HG03066 (cell line): ENCODE data around the gene CDH13.
"Not testable (repeated sequence)": the region's sequence is repeated elsewhere in the genome, so short reads cannot be mapped to it uniquely, and the experiment has no call there.

Experiments used
- ATAC-seq: cut with Tn5 transposase; IDR thresholded peaks from one replicate; pipeline ENCODE4 v1.9.1; 2021; ENCODE audit warnings: low read depth; ENCODE audit not compliant: unreplicated experiment

The CDH13 gene

GRCh38 chr16:82924075-82924854 is 297.5 kb downstream of the CDH13 start:
- ATAC-seq = no peak

DNA sequence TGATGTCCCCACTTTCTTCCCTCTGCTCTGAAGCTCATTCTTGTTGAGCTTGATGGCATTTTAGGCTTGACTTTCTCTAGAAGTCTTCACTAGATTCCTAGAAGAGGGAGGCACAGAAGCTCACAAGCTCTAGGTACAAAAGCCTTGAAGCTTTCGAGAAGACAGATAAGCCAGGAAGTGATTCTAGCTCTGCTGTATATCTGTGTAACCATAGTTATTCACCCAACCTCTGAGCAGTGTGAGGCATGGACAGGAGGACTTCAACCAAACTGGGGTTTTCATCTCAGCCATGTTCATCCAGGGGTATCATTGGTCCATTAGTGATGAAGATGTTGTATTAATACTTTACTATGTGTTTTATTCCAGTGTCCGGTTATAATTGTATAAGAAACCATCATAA is 299.7 kb downstream of the CDH13 start:
- ATAC-seq = no peak

- not testable (repeated sequence) for ATAC-seq
Measured at GRCh38 chr16:82933933-82934332, 307.2 kb downstream of the CDH13 start.

DNA sequence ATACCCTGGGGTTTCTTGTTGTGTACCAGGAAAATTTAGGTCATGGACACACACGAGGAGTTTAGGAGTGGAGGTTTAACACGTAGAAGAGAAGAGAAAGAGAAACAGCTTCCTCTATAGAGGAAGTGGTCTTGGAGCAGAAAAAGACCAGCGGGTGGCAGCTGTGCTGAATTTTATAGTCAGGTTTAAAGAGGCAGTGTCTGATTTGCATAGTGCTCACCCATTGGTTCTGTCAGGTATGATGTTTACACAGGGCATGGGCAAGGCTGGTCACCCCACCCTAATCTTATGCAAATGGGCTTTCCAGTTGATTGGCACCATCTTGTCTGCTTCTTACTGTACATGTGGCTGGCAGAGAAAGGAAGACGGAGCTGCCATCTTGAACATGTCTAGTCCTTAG is 309.0 kb downstream of the CDH13 start:
- ATAC-seq = no peak

DNA sequence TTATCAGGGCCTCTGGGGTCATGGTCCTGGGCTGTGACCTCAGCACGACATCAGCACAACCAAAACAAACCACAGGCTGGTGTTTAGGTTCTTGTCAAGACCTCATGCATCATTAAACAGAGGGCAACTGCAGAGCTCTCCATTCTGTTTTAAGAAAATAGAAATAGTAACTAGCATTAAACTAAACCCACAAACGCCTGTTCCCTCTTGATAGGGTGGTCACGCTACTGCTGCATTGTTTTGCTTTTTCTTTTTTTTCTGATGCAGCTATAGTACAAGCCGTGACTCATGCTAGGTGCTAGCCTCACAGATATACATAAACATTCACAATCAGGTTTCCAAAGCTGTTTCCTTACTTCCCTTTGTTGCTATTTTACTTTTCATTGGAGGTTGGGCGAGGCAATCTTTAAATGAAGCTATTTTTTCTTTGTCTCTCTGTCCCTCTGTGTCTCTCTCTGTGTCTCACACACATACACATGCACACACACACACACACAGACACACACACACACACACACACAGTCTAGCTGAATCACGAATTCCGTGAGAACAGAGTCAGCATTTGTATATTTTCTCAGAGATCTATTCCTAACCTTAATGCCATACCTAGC is 310.3 kb downstream of the CDH13 start:
- no peak for ATAC-seq

- no peak for ATAC-seq
Measured at GRCh38 chr16:82937926-82938520, 311.3 kb downstream of the CDH13 start.

DNA sequence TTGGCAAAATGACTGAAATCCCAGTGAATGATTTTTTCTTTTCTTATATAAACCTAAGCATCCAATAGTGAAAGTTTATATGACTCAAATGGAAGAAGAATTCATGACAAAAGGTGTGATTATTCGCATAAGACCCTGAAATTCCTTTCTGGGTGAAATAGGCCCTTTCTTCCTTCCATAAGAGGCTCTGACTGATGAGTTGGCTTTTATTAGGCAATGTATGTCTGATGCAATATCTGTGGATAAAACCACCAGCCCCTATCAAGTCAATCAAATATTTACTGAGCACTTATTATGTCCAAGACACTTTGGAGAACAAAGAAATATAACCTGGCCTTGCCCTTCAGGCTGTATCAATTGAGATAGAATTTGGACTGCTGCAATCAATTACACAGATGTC is 316.6 kb downstream of the CDH13 start:
- ATAC-seq = no peak

- no peak for ATAC-seq
Measured at GRCh38 chr16:82945420-82946101, 318.8 kb downstream of the CDH13 start.

- no peak for ATAC-seq
Measured at GRCh38 chr16:82947698-82948097, 320.9 kb downstream of the CDH13 start.

- ATAC-seq = no peak
Measured at GRCh38 chr16:82949016-82949415, 322.2 kb downstream of the CDH13 start.

- no peak for ATAC-seq
Measured at GRCh38 chr16:82953517-82953916, 326.7 kb downstream of the CDH13 start.

GRCh38 chr16:82954224-82954929 is 327.6 kb downstream of the CDH13 start:
- no peak for ATAC-seq

- ATAC-seq = no peak
Measured at GRCh38 chr16:82955741-82956348, 329.1 kb downstream of the CDH13 start.

- ATAC-seq = no peak
Measured at GRCh38 chr16:82957212-82957611, 330.4 kb downstream of the CDH13 start.

DNA sequence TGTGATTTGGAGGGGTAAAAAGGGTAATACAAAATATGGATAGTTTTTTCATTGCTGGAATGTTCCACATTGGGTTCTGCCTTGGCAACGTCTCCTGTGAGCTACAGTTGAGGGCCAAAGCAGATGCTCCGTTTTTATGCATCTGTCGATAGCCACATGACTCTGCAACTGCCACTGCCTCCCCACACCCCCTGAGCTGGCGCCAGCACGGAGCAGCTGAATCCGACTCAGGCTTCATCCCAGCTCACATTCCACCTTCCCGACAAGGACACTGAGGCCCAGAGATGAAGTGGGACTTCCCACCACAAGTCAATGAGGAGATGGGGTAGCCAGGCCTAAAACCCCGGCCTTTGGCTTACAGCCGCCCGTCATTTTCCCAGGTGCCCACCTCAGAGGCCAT is 334.1 kb downstream of the CDH13 start:
- ATAC-seq = no peak

GRCh38 chr16:82963653-82964052 is 336.9 kb downstream of the CDH13 start:
- ATAC-seq = no peak

DNA sequence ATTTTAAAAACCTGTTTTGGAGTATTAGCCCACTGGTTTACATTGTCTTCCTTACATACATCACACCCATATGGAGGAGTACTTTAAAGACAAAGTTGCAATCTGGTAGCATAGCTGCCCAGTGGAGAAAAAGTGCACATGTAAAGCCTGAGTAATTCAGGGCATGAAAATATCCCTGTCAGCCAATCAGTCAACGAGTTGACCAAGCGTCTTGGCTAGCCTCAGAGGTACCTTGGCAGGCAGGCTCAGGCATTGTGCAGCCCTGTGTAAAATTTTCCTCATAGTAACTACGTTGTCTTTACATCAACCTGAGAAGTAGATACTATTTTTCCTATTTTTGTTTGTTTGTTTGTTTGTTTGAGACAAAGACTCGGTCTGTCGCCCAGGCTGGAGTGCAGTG is 339.0 kb downstream of the CDH13 start:
- ATAC-seq = no peak

DNA sequence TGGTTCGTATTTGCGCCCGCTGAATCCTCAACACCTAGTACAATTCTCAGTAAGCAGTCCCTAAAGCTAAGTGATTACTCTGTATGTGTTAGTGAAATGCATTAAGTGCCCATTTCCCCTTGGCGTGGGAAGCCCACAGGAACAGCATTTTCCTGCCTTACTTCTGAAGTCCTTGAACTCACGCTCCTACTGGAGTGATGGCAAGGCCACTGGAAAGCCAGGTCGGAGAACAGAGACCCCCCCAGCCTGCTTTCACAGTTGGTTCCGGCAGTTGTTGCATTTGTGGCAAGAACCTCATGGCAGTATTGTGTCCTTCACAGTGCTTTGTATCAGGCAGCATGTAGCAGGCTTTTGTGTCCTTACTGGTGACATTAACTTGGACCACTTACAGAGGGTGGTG is 340.7 kb downstream of the CDH13 start:
- no peak for ATAC-seq

DNA sequence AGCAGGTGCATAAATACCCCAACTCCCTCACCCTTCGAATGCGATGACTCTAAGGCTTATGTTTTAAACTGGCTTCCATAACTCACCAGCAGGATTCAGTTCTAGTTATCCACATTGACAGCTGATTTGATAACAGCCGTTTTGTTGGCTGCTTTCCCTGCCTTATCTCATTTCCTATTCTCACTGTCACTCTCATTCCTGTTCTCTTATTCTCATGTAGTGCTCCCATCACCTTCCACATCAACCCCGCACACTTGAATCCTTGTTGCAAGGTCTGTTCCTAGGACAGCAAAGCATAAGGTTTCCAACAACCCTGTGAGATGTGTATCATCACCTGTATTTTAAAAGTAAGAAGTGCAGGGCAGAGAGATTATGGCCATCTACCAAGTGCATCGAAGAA is 344.4 kb downstream of the CDH13 start:
- ATAC-seq = no peak

GRCh38 chr16:82972331-82972919 is 345.7 kb downstream of the CDH13 start:
- ATAC-seq = no peak
